HG02870 (cell line): ENCODE measurements around the gene SLC9A5.

Source experiments
- ATAC-seq: cut with Tn5 transposase; IDR thresholded peaks from one replicate; pipeline ENCODE4 v1.9.1; 2021; ENCODE audit warnings: mild to moderate bottlenecking, moderate library complexity; ENCODE audit not compliant: unreplicated experiment

SLC9A5 gene

DNA sequence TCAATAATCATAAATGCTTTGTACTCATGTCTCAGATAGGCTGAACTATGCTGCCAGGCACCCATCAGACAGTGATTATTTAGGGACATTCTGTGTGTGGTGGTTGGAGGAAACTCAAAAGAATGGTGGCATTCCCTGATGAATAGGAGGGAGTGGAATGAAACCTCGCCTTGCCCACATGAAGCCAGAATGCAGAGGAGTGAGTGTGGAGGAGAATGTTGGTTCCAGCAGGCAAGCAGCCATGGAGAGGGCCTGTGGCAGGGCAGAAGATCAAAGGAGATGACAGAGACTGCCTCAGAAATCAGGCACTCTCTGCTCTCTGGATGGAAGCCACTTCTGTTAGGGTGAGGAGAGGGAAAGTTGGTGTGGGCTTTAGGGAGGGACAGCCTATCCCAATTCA, 55.2 kb downstream of the SLC9A5 start:
- no peak for ATAC-seq

DNA sequence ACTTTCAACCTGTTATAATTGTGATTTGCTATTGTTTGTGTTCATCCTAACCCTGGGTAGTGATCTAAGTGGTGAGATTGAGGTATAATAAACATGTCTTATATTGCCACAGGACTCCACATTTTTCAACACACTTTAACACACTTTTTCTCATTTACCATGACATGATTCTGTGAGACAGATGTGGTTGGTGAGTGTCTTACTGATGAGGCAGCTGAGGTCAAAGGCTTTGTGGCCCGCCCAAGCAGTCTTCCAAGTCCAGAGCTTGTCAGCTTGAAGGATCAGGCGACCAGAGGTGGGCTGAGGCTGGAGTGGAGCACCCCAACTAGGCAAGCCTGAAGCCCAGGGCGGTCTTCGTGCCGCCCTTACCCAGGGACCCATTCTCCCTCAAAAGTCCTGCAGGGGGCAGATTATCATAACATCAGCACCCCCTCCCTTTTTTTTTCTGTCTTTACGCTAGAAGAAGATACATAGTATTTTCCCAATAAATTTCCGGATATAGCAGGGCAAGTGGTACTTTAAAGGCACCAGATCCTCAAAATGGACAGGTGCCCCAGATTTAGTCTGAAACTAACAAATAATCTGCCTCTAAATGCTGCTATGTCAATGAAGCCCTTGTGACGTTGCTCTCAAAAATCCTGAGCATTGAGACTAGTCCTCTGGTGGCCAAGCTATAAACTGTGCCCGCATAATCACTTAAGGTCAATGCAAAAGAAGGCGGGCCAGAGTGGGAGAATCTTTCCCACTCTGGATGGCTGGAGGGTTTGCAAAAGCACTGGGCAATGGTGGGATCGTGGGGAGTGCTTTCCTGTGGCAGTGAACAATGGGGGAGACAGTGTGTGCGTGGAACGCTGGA, 56.7 kb downstream of the SLC9A5 start:
- no peak for ATAC-seq

- no peak for ATAC-seq
These were observed 61.8 kb downstream of the SLC9A5 start for GRCh38 chr16:67310561-67310960.

- peak; percentile 77 for ATAC-seq
These were observed 63.1 kb downstream of the SLC9A5 start for GRCh38 chr16:67311607-67312488.

- no peak for ATAC-seq
These were observed 63.9 kb downstream of the SLC9A5 start for GRCh38 chr16:67312719-67313118.

DNA sequence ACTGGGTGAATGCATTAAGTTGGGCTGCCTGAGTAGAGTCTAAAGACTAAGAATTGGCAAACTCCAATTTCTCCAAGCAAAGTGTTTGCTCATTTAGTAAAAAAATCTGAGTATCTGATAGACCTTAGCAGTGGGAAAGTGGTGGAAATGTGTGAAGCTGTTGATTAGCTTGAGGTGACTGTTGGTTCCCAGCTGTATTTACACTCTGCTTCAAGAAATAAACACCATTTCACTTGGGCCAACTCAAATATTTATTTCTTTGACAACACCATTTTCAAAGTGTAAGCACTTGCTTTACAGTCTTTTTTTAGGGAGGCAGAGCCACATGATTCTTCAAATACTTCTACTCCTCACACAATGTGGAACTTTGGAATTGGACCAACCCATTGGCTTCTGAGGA, 69.1 kb downstream of the SLC9A5 start:
- ATAC-seq, result no peak
